IMR-90 (cell line): ENCODE data around the gene SSU72. TPM values are rescaled to one million over a fixed set of nuclear protein-coding genes. Genes with fewer than 3 reads are reported as not detected.

Experiments used
- ATAC-seq: fragments of 200-7000 bp; cut with Tn5 transposase; 2 replicates; pipeline ENCODE4 v1.9.1; 2020; ENCODE audit warnings: low read depth, mild to moderate bottlenecking, moderate library complexity
- BruUV-seq: library from RNA; stranded (reverse); fragments of 400-500 nt; replicated peaks from 2 replicates; lab custom pipeline; 2021; lab: Mats Ljungman, UMichigan
- CTCF ChIA-PET: fragments of 300-600 bp; formaldehyde crosslinking; extraction: SDS; loops from one replicate; lab custom pipeline; 2021; ENCODE audit warnings: antibody characterized with exemption; lab: Yijun Ruan, JAX
- POLR2A ChIA-PET: fragments of 300-600 bp; sonication (Branson Sonifier 250); formaldehyde crosslinking; loops from one replicate; lab custom pipeline; 2022; ENCODE audit warnings: antibody characterized with exemption; ENCODE audit not compliant: unreplicated experiment; lab: Charles Lee
- DNase-seq: peaks from one replicate; pipeline ENCODE4 v3.0.0; 2013
- H2AFZ ChIP-seq: replicated peaks from 2 replicates; pipeline ENCODE3; 2013; ENCODE audit warnings: low read length, mild to moderate bottlenecking; ENCODE audit not compliant: poor library complexity
- H2AK5ac ChIP-seq: 2 replicates; pipeline ENCODE4 v1.6.1; 2013; ENCODE audit warnings: low read depth, low read length, inconsistent platforms
- H2AK9ac ChIP-seq: replicated peaks from 2 replicates; pipeline ENCODE3; 2013; ENCODE audit warnings: mild to moderate bottlenecking, low read depth, low read length, moderate library complexity; ENCODE audit not compliant: poor library complexity
- H2BK120ac ChIP-seq: 2 replicates; pipeline ENCODE4 v1.6.1; 2013; ENCODE audit warnings: low read depth, low read length, inconsistent platforms
- H2BK15ac ChIP-seq: 3 replicates; pipeline ENCODE4 v1.6.1; 2013; ENCODE audit warnings: low read depth, low read length, inconsistent platforms
- H2BK20ac ChIP-seq: 2 replicates; pipeline ENCODE4 v1.6.1; 2013; ENCODE audit warnings: low read depth, mild to moderate bottlenecking, inconsistent platforms, low read length, moderate library complexity
- H2BK5ac ChIP-seq: 2 replicates; pipeline ENCODE4 v1.6.1; 2013; ENCODE audit warnings: mild to moderate bottlenecking, low read depth, low read length, inconsistent platforms; ENCODE audit not compliant: poor library complexity, severe bottlenecking
- H3K14ac ChIP-seq: replicated peaks from 2 replicates; pipeline ENCODE4 v1.6.1; 2013; ENCODE audit warnings: low read depth, low read length, inconsistent platforms
- H3K18ac ChIP-seq: 2 replicates; pipeline ENCODE4 v1.6.1; 2013; ENCODE audit warnings: low read depth, low read length, control low read depth
- H3K23ac ChIP-seq: 2 replicates; pipeline ENCODE4 v1.6.1; 2013; ENCODE audit warnings: low read depth, low read length, inconsistent platforms
- H3K27ac ChIP-seq: 2 replicates; pipeline ENCODE4 v1.5.1; 2013; ENCODE audit warnings: mild to moderate bottlenecking, control low read depth, low read length; ENCODE audit not compliant: insufficient read depth
- H3K27me3 ChIP-seq: 2 replicates; pipeline ENCODE4 v1.6.1; 2013; ENCODE audit warnings: low read length; ENCODE audit not compliant: control insufficient read depth, insufficient read depth
- H3K36me3 ChIP-seq: 2 replicates; pipeline ENCODE4 v1.6.1; 2013; ENCODE audit warnings: low read length, mixed read lengths; ENCODE audit not compliant: control insufficient read depth, insufficient read depth
- H3K4ac ChIP-seq: 2 replicates; pipeline ENCODE4 v1.6.1; 2013; ENCODE audit warnings: low read depth, low read length, inconsistent platforms
- H3K4me1 ChIP-seq: 2 replicates; pipeline ENCODE4 v1.6.1; 2013; ENCODE audit warnings: low read length, mixed read lengths; ENCODE audit not compliant: control insufficient read depth, insufficient read depth
- H3K4me2 ChIP-seq: 2 replicates; pipeline ENCODE4 v1.6.1; 2013; ENCODE audit warnings: low read depth, mild to moderate bottlenecking, control low read depth, low read length, moderate library complexity
- H3K4me3 ChIP-seq: 2 replicates; pipeline ENCODE4 v1.5.1; 2013; ENCODE audit warnings: low read depth, mild to moderate bottlenecking, control low read depth, low read length, moderate library complexity; ENCODE audit not compliant: insufficient read depth
- H3K56ac ChIP-seq: 2 replicates; pipeline ENCODE4 v1.6.1; 2013; ENCODE audit warnings: low read length, inconsistent platforms; ENCODE audit not compliant: insufficient read depth; ENCODE audit errors: extremely low read depth
- H3K79me1 ChIP-seq, 2 experiments: 2 replicates each; pipeline ENCODE4 v1.6.1; 2013; ENCODE audit warnings: low read length in 2 of 2, inconsistent platforms in 1 of 2, low read depth in 1 of 2
- H3K9ac ChIP-seq: 2 replicates; pipeline ENCODE4 v1.6.1; 2013; ENCODE audit warnings: low read depth, low read length, control low read depth
- H3K9me1 ChIP-seq: 2 replicates; pipeline ENCODE4 v1.6.1; 2013; ENCODE audit warnings: low read length, inconsistent platforms; ENCODE audit not compliant: insufficient read depth
- H3K9me3 ChIP-seq: 2 replicates; pipeline ENCODE4 v1.6.1; 2013; ENCODE audit warnings: low read length; ENCODE audit not compliant: control insufficient read depth, insufficient read depth
- H4K20me1 ChIP-seq: 2 replicates; pipeline ENCODE4 v1.6.1; 2013; ENCODE audit warnings: low read length, inconsistent platforms; ENCODE audit not compliant: insufficient read depth
- H4K5ac ChIP-seq: 2 replicates; pipeline ENCODE4 v1.6.1; 2013; ENCODE audit warnings: mild to moderate bottlenecking, low read depth, low read length, control low read depth
- H4K8ac ChIP-seq, 2 experiments: 2 replicates each; pipeline ENCODE4 v1.6.1; 2013; ENCODE audit warnings: low read depth in 2 of 2, low read length in 2 of 2, control low read depth in 1 of 2, inconsistent platforms in 1 of 2
- H4K91ac ChIP-seq: 2 replicates; pipeline ENCODE4 v1.6.1; 2013; ENCODE audit warnings: low read depth, low read length, inconsistent platforms; ENCODE audit not compliant: insufficient read depth
- CEBPB ChIP-seq: IDR thresholded peaks from 2 replicates; pipeline ENCODE4 v1.6.1; 2012; ENCODE audit warnings: low read depth, low read length, improper control_type of control experiment
- MXI1 ChIP-seq: IDR thresholded peaks from 2 replicates; pipeline ENCODE4 v1.6.1; 2012; ENCODE audit warnings: low read depth, mild to moderate bottlenecking, low read length, moderate library complexity, borderline replicate concordance
- WGBS, 2 experiments: methylation state at CpG; one replicate each; pipeline versions ENCODE4 v1.1.5 to v1.1.7; 2013; ENCODE audit warnings: missing lambda C conversion rate in 2 of 2; ENCODE audit not compliant: insufficient read length in 1 of 2; ENCODE audit errors: extremely low coverage in 2 of 2; 5-methylcytosine and 5-hydroxymethylcytosine counted together
- dilution Hi-C: fragments of 300-500 bp; cut with HindIII; formaldehyde crosslinking; loops from one replicate; pipeline ENCODE4 v1.14.3; 2018; ENCODE audit warnings: low sequenced_read_pairs; ENCODE audit not compliant: unreplicated experiment
- in situ Hi-C: fragments of 300-500 bp; cut with MboI; formaldehyde crosslinking; loops from 3 replicates; pipeline ENCODE4 v1.14.3; 2019; ENCODE audit warnings: low sequenced_read_pairs, inconsistent platforms, mixed read lengths
- intact Hi-C: fragments of 100-400 bp; cut with micrococcal nuclease; formaldehyde crosslinking; loops from 2 replicates; pipeline ENCODE4 v1.10.0; 2022
- polyA plus RNA-seq, 3 experiments: library from polyadenylated mRNA; depleted of rRNA; stranded (reverse); fragments of >200 nt; gene quantifications; 2 replicates each; pipeline ENCODE4 v1.2.3, GENCODE V29; 2012; ENCODE audit warnings: low replicate concordance in 1 of 3
- total RNA-seq: library from RNA; depleted of rRNA; stranded (reverse); fragments of >200 nt; gene quantifications from 2 replicates; pipeline ENCODE4 v1.2.3, GENCODE V29; 2012

SSU72 gene
- total and polyA plus RNA-seq, 2 of the 4 experiments (the other 2 are of a cell fraction), result 33.7 to 88.4 TPM

DNA sequence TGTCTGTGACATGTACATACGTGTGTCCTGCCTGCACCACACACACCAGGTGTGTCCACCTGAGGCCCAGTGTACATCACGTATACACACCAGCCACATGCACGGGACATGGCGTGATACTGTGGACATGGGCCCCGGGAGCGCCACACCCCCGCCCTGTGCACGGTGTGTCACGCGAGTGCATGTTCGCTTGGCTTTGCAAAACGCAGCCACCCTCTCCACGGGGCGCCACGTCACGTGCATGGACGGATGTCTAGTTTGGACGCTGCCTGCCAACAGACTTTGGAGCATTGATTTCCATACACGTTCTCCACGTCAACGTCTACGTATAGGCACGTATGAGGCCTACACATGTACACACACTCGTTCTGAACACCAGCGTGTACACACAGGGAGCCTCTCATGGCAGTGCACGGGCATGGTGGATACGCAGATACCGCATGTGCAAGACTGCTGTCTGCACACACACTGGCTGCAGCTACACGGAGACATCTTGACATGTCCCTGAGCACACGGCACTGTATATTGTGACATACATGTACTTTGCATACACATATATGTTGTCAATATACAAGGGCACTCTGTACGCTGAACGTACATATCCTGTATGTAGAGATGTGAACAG is 36.9 kb downstream of the SSU72 start:
- Histone ChIP-seq H3K9me1 (peaks cover 17% of the 10 kb centered on the region), H2BK120ac (no peak overlapping the region), H2AK5ac (no peak overlapping the region), H3K4me2 (no peak overlapping the region), H4K91ac (no peak overlapping the region), H3K14ac (no peak overlapping the region), H4K8ac (no peak overlapping the region), H3K4ac (no peak overlapping the region), H3K56ac (no peak overlapping the region), H2AFZ (no peak overlapping the region), H2AK9ac (peak overlapping the region; percentile 70), H3K4me1 (peaks cover 14% of the 10 kb centered on the region), H2BK20ac (no peak overlapping the region), H3K27me3 (no peaks in the 10 kb centered on the region), H3K9ac (no peak overlapping the region), H3K18ac (no peak overlapping the region), H3K79me1 (peaks cover 10 to 44% of the 10 kb centered on the region in 2 experiments), H3K4me3 (no peak overlapping the region), H3K36me3 (peaks cover 35% of the 10 kb centered on the region), H4K20me1 (peaks cover 25% of the 10 kb centered on the region), H3K23ac (no peak overlapping the region), H2BK5ac (no peak overlapping the region), H4K5ac (no peak overlapping the region), H3K27ac (no peak overlapping the region), H3K9me3 (no peaks in the 10 kb centered on the region), H2BK15ac (no peak overlapping the region)
- in situ Hi-C loops, result no loop called here
- no peak for ATAC-seq
- ChIA-PET POLR2A (no interaction called here), CTCF (no interaction called here)
- dilution Hi-C loops, result no loop called here
- no peak for DNase-seq
- 98% methylated on average over 27 of the region's 32 CpGs; no CpG with 5 or more reads in 1 of the 2 experiments for WGBS, 2 experiments
- TF ChIP-seq CEBPB, result peak; percentile 34; the same call in 1 of the 2 replicates
- no peak for TF ChIP-seq MXI1
- intact Hi-C loops, result no loop called here
- BruUV-seq, result no TSS peak
